ENCODE measurements around the gene COX4I1.

COX4I1 gene

DNA sequence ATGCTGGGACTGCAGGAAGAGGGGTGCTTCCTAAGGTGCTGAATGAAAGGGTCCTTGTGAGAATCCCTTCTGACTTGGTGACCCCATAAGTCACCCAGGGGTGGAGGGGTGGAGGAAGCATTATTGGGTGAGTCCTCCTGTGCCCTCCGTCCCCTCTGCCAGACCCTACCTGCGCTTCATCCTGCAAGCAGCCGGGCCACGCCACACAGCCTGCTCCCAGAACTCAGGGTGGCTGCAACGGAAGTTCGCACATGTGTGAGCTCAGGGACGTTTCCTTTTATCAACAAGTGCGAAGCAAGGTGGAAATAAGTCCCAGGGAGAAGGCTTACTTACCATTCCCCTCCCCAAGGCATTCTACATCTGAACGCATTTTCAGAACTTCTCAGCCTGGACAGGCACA is 40.9 kb downstream of the COX4I1 start:
- no peak for DNase-seq
- no peaks in the 10 kb centered on the region for H3K36me3 Mint-ChIP-seq (ENCODE audit: low read depth)
- H3K4me1 Mint-ChIP-seq, result peaks cover 6% of the 10 kb centered on the region
- no peak overlapping the region for H3K27ac Mint-ChIP-seq
- TF ChIP-seq, protein P1, sequence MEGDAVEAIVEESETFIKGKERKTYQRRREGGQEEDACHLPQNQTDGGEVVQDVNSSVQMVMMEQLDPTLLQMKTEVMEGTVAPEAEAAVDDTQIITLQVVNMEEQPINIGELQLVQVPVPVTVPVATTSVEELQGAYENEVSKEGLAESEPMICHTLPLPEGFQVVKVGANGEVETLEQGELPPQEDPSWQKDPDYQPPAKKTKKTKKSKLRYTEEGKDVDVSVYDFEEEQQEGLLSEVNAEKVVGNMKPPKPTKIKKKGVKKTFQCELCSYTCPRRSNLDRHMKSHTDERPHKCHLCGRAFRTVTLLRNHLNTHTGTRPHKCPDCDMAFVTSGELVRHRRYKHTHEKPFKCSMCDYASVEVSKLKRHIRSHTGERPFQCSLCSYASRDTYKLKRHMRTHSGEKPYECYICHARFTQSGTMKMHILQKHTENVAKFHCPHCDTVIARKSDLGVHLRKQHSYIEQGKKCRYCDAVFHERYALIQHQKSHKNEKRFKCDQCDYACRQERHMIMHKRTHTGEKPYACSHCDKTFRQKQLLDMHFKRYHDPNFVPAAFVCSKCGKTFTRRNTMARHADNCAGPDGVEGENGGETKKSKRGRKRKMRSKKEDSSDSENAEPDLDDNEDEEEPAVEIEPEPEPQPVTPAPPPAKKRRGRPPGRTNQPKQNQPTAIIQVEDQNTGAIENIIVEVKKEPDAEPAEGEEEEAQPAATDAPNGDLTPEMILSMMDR (IDR thresholded peaks at IDR 0.05), result no peak
- peaks cover 50% of the 10 kb centered on the region for H3K27me3 Mint-ChIP-seq (ENCODE audit: low read depth, poor library complexity)
- no peaks in the 10 kb centered on the region for H3K9me3 Mint-ChIP-seq
- H3K4me3 Mint-ChIP-seq, result no peak overlapping the region

DNA sequence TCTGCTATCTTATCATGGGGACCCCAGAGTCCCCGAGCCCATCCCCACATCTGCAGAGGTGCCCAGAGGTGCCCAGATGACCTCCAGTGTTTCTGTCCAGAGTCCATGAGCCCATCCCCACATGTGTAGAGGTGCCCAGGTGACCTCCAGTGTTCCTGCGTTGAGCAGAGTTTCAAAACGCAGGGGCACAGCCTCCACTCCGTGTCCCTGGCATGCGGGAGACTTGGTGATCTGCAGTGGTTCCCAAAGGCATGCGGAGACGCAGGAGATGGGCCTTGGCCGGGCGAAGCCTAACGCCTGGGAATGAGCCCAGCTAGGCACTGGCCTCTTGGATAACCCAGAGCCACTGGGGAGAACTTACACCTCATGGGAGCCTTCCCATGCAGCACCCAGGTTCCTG is 41.3 kb downstream of the COX4I1 start:
- H3K27ac Mint-ChIP-seq, result no peak overlapping the region
- H3K4me1 Mint-ChIP-seq, result peaks cover 6% of the 10 kb centered on the region
- H3K9me3 Mint-ChIP-seq, result no peaks in the 10 kb centered on the region
- no peak for DNase-seq
- TF ChIP-seq, protein P1 (IDR thresholded peaks at IDR 0.05), result no peak
- peaks cover 46% of the 10 kb centered on the region for H3K27me3 Mint-ChIP-seq (ENCODE audit: low read depth, poor library complexity)
- no peaks in the 10 kb centered on the region for H3K36me3 Mint-ChIP-seq (ENCODE audit: low read depth)
- H3K4me3 Mint-ChIP-seq, result no peak overlapping the region

DNA sequence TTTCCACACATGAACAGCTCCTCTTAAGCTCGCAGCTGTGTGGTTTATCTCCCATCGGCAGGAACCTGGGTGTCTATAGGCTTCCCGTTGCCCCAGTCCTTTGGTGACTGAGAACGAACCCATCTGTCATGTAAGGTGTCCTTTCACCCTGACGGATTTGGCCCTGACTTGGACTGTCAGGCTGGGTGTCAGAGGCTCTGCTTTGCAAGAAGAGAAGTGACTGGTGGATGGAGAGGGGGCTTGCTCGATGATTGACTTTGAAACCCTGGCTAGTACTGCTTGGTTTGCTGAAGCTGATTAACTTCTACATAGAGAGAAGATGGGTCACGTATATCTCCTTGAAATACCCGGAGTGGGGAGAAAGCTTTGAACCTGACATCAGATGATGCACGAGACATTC is 42.9 kb downstream of the COX4I1 start:
- H3K4me1 Mint-ChIP-seq, result peaks cover 15% of the 10 kb centered on the region
- no peaks in the 10 kb centered on the region for H3K9me3 Mint-ChIP-seq

DNA sequence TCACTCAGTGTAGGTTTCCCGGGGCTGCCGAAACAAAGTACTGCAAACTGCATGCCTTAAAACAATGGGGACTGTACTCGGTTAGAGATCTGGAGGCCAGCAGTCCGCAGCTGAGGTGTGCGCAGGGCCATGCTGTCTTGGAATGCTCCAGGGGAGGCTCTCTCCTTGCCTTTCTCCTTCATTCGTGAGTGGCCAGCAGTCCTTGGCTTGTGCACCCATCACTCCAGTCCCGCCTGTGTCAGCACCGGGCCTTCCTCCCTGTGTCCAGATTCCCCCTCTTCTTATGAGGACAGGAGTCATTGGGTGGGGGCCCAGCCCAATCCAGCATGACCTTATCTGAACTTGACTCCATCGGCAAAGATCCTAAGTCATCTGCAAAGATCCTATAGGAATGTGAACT is 43.4 kb downstream of the COX4I1 start:
- TF ChIP-seq, protein P1 (IDR thresholded peaks at IDR 0.05), result no peak
- peaks cover 41% of the 10 kb centered on the region for H3K27me3 Mint-ChIP-seq (ENCODE audit: low read depth, poor library complexity)
- H3K9me3 Mint-ChIP-seq, result no peaks in the 10 kb centered on the region
- no peak overlapping the region for H3K4me3 Mint-ChIP-seq
- H3K36me3 Mint-ChIP-seq (ENCODE audit: low read depth), result no peaks in the 10 kb centered on the region
- H3K27ac Mint-ChIP-seq, result no peak overlapping the region
- DNase-seq, result no peak
- peaks cover 19% of the 10 kb centered on the region for H3K4me1 Mint-ChIP-seq

More for the DNA sequence above, 42.9 kb downstream of the COX4I1 start:
- TF ChIP-seq, protein P1 (IDR thresholded peaks at IDR 0.05), result no peak
- Mint-ChIP-seq H3K4me3 (no peak overlapping the region), H3K27ac (no peak overlapping the region), H3K36me3 (ENCODE audit: low read depth) (no peaks in the 10 kb centered on the region), H3K27me3 (ENCODE audit: low read depth, poor library complexity) (peaks cover 42% of the 10 kb centered on the region)
- no peak for DNase-seq

DNA sequence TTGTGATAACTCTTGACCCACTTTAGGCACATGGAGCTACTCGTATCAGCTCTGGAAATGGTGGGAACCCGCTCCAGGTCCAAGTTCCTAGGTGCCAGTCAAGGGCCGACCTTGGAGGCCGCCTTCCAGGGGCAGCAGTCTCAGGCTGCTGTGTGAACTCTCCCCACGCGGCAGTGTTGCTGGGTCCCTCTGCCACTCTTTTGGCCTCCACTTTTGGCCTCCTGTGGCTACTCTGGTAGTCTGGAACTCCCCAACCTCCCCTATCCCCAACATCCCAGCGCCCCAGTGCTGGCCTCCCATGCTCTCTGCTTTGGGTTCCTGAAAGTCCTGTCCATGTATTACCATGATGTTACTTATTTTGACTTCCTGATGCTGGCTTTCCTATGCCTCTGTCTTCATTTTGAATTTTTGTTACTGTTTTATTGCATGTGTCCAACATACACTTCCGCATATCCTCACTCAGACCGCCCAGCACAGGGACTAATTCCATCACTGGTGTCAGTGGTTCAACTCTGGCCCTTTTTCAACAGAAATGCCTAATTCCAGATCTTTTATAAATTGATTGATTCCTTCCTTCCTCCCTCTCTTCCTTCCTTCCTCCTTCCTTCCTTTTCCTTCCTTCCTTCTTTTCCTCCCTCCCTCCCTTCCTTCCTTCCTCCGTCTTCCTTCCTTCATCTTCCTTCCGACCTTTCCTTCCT is 44.1 kb downstream of the COX4I1 start:
- DNase-seq, result no peak
- no peaks in the 10 kb centered on the region for H3K36me3 Mint-ChIP-seq (ENCODE audit: low read depth)
- H3K27ac Mint-ChIP-seq, result no peak overlapping the region
- TF ChIP-seq, protein P1 (IDR thresholded peaks at IDR 0.05), result no peak
- no peak overlapping the region for H3K4me3 Mint-ChIP-seq
- H3K9me3 Mint-ChIP-seq, result no peaks in the 10 kb centered on the region
- H3K27me3 Mint-ChIP-seq (ENCODE audit: low read depth, poor library complexity), result peaks cover 46% of the 10 kb centered on the region
- H3K4me1 Mint-ChIP-seq, result peaks cover 25% of the 10 kb centered on the region

DNA sequence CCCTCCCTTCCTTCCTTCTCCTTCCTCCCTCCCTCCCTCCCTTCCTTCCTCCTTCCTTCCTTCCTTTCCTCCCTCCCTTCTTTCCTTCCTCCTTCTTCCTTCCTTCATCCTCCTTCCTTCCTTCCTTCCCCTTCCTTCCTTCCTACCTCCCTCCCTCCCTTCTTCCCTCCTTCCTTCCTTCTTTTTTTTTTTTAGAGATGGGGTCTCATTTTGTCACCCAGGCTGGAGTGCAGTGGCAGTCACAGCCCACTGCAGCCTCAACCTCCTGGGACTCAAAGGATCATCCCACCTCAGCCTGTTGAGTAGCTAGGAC is 44.6 kb downstream of the COX4I1 start:
- no peak for DNase-seq
- peaks cover 49% of the 10 kb centered on the region for H3K27me3 Mint-ChIP-seq (ENCODE audit: low read depth, poor library complexity)
- H3K9me3 Mint-ChIP-seq, result no peaks in the 10 kb centered on the region
- no peak overlapping the region for H3K27ac Mint-ChIP-seq
- TF ChIP-seq, protein P1 (IDR thresholded peaks at IDR 0.05), result no peak
- H3K4me1 Mint-ChIP-seq, result peaks cover 25% of the 10 kb centered on the region
- no peaks in the 10 kb centered on the region for H3K36me3 Mint-ChIP-seq (ENCODE audit: low read depth)
- no peak overlapping the region for H3K4me3 Mint-ChIP-seq

Data from nephron progenitor cell (in vitro differentiated cells).